Measurements from ENCODE around the gene PPM1F.

DNA sequence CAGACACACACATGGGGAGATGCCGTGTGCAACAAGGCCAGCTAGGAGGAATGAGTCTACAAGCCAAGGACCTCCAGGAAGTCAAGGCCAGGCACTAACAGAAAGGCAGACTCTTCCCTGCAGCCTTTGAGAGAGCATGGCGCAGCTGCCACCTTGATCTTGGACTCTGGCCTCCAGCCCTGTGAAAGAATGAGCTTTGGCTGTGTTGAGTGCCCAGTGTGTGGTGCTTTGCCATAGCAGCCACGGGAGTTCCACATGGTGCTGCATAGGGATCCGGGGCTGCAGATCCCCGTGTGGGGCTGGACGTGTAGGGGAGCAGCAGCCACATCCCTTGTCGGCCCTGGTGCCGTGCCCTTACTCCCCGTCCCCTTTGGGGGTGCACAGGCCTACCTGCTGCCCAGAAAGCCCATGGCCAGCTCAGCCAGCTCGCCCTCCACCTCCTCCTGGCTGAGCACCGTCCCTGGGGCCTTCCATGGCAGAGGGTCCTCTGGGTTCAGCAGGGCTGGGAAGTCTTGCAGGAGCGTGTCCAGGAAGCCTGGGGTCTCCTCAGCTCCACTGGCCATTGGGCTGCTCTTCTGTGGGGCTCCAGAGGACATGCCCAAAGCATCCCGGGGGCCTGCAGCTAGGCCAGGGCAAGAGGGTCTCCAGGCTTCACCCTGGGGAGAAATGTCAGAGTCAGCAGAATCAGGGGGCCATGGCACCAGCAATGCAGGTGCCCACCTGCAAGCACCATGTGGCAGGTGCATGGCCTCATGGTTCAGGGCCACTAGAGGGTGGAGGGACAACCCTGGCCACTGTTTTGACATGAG, 7.0 kb downstream of the PPM1F start:
- no peak for TF ChIP-seq EZH2phosphoT487 (IDR thresholded peaks at IDR 0.05; ENCODE audit: insufficient read depth, low read depth)
- TF ChIP-seq EZH2 (IDR thresholded peaks at IDR 0.05; ENCODE audit: insufficient read depth, poor library complexity, severe bottlenecking) = no peak
